Stimulated activated CD8-positive, alpha-beta memory T cell treated with anti-CD3 and anti-CD28 coated beads, Interleukin-4, amount 100 ng/mL, for 1 hour (primary cell): ENCODE data around the gene C20orf96.
"Not testable (repeated sequence)": the region's sequence is repeated elsewhere in the genome, so short reads cannot be mapped to it uniquely, and the experiment has no call there.

ENCODE experiments used
- DNase-seq, 2 donors: peaks; one replicate each; pipeline ENCODE4 v3.0.0-alpha.2; 2020; ENCODE audit warnings: low read depth in 2 of 2, low spot score in 1 of 2

C20orf96 gene

DNA sequence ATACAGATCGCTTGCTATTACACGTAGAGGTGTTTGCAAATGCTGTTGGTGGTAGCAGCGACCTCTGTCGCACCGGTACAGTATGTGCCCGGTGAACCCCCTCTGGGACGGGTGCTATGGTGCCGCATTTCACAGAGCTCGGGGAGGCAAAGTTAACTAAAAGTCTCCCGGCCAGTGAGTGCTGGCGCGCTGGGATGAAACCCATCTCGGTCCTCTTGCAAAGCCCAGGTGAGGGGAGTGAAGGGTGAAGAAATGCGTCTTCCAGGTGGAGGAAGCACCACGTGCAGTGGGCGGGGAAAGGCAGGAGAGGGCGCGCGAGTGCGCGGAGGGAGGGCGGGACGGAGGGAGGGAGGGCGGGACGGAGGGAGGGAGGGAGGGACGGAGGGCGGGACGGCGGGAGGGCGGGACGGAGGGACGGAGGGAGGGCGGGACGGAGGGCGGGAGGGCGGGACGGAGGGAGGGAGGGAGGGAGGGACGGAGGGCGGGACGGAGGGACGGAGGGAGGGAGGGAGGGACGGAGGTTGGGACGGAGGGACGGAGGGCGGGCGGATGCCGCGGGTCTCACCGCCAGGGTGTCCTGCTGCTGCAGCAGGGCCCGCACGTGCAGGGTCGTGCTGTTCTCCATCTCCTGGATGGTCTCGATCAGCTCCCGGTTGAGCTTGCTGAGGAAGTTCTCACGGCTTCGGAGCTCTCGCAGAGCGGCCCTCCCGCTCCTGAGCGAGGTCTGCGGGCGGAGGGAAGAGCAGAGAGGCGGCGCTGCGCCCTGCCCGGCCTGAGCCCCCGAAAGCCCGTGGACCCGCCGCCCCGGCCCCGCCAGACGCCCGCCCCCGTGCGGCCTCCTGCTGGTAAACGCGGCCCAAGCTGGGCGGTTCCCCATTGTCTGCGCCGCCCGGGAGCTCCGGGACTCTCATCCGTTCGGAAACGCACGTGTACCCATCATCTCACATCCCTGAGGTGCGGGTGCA lies 11.7 kb downstream of the C20orf96 start:
- DNase-seq: no peak

DNA sequence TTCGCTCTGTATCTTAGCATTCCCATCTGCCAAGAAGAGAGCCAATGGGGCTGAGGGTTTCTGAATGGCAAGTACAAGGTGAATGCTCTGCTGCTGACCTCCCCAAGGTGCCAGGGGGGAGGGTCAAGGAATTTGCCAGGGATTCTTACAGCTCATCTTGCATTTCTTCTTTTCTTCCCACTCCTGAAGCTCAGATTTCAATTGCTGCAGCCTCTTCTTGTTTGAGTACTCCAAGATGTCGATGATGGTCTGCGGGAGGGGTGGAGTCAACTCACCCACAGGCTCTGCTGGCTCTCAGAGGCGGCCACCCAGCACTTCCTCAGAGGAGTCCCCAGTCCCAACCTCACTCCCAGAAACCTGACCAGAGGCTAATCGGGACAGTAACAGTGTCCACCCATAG lies 12.4 kb downstream of the C20orf96 start:
- DNase-seq: no peak

DNA sequence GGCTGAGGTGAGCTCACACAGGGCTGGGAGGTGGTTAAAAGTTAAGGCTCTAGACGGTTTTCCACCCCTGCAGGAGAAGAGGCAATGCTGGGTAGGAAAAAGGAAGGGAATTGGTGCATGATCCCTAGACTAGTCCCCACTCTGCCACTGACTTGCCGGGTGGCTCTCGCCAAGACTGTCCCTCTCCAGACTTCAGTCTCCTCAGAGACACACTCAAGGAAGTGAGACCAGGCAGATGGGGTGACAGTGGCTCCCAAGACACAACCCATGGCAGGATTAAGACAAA lies 13.1 kb downstream of the C20orf96 start:
- no peak for DNase-seq

DNA sequence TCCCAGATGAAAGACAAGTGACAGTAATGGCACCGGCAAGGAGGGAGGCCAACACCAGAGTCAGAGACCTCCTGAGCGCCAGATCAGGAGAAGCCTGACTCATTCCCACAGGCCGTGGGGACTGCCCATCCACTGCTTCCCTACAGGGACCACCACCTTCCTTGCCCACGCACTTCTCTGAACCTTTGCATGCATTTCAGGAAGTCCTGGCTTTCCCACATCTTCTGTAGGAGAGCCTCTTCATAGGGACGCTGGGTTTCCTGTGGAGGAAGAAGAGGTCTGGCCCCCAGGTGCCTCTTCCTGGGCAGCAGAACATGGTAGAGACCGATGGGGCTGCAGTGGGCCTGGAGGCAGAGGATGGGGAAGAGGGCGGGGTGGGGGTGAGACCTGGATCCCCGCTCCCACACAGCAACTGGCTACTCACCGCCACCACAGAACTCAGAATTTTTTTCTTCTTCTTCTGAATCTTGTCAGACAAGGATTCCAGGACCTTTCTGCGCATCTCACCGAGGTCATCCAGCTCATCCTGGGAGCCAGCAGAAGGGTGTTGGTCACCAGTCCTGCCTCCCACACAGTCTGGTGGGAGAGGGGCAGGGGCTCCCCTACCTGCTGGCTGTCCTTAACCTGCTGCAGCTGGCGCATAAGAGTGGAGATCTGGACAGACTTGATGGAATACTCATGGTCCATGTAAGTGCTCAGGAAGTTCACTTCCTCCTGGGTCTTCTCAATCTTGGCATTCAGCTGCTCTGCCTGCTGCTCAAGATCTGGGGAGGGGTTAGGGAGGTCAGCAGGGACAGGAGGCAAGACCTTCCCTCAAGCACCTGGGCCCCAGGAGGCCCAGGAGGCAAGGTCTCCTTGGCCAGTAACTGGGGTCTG lies 13.7 kb downstream of the C20orf96 start:
- no peak for DNase-seq

DNA sequence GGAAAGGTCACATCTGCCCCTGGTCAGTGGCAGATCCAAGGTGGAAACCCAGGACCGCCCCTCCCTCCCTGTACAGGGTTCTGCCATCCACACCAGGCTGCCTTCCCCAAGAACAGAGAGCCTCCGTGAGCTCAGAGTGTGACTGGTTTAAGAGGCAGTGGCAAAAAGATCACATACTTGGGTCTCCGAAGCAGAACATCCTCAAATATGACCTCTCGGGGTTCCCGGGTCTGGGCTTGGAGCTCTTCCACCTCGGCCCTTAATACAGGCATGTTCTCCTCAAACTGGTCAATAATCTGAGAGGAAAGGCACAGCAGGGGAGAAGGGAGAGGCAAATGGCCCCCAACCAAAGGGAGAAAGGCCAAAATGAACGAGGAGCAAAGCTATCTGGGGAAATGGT lies 14.8 kb downstream of the C20orf96 start:
- no peak for DNase-seq

DNA sequence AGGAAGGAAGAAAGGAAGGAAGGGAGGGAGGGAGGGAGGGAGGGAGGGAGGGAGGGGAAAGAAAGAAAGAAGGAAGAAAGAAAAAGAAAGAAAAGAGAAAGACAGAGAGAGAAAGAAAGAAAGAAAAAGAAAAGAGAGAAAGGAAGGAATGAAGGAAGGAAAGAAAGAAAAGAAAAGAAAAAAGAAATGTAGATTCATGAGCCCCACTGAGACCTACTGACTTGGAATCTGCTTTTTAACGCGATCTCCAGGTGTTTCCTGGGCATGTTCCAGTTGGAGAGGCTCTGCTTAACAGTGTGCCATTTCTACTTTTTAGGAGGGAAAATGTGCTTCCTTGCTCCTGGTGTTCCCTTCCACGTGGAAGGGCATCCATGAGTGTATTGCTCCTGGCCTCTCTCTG lies 16.7 kb downstream of the C20orf96 start:
- DNase-seq: no peak

DNA sequence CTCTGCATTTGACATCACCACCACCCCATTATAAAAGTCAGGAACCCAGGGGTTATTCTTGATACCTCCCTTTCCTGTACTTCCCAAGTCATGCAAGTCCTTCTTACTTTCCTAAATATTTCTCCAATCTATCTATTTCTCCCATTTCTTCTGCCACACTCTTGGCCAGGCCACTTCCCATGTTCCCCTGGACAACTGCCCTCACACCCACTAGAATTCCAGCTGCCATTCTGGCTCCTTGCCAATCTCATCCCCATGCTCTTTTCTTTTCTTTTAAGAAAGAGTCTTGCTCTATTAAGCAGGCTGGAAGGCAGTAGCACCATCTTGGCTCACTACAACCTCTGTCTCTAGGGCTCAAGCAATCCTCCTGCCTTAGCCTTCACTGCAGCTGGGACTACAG lies 17.8 kb downstream of the C20orf96 start:
- DNase-seq: no peak

DNA sequence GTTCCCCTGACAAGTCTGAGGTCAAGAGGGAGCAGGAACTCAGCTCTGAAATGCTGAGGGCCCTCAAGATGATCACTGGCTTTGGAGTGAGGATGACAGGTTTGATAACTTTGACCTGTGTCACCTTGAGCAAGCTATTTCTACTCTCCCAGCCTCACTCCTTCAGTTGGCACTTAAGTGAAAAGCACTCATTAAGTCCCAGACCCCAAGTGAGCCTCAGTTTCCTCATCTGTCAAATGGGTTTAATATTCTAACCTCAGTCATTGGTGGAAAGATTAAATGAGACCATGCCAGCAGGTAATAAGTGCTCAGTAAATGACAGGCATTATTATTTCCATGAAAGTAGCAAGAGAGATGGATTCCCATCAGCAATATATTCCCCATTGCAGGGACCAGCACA lies 19.0 kb downstream of the C20orf96 start:
- DNase-seq: no peak

DNA sequence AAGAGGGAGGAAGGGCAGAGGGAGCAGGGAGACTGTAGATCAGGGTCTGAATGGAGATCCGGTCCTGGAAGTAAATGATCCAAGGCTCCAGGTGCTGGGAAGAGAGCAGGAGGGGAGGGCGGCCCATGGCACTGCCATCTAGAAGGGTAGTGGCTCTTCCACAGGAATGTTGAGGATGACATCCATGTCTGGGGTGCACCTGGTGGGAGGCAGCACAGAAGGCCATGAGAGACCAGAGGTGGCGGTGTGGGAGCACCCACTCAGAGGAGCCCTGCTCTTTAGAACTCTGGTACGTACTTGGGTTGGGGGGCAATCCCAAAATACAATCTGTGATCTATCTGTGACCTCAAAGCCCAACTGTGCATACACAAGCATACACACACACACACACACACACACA lies 19.5 kb downstream of the C20orf96 start:
- DNase-seq: no peak

DNA sequence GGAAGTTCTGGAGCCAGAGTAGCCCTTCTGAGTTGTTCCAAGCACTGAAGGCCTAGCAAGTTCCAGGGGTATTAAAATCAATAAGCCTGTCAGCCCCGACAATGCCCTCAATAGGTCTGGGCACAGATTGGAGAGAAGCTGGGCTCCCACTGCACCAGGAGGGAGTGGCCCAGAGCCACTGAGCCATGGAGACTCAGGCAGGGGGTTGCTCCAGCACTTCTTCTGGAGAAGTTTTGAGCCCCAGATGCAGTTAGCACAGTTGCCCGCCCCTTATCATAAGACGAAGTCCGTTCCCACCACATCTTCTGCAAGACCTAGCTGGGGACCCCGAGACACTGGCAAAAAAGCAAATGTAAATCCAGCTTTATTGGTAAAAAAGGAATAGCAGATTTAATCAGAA lies 20.0 kb downstream of the C20orf96 start:
- DNase-seq: no peak

DNA sequence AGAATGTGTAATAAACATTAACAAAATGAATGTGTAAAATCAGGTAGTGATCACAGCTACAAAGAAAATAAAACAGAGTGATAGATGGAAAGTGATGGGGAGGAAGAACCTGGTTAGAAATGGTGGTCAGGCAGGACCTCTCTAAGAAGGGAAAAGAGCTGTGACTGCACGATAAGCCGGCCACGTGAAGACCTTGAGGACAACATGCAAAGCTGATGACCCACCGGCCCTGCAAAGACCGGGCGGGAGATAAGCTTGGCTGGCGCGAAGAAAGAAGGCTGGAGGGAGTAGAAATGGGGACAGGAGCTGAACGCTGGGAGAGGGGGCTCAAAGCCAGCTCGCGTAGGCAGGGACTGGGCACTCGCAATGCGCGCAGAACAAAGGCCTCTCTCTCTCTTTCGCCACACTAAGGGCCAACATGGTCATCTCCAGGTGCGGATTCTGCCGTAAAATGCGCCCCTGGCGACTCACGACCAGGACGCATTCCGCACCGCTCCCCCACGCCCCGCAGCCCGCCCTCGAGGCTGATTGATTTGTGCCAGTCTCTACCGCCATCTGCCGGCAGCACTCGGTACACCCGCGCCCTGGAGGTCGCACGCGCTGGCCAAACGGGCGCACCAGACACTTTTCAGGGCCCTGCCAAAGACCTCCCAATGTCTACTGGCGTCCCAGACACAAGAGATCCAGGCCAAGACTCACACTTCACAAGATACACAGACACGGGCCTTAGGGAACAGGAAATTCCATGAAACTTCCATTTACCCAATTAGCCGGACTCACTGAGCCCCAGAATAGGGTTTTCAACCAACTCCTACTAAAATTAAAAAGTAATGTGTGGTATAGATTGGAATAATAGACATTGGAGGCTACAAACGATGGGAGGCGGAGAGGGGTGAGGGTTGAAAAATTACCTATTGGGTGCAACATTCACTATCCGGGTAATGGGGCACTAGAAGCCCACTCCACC lies 23.7 kb downstream of the C20orf96 start:
- DNase-seq: peak; percentile 73 to 78

DNA sequence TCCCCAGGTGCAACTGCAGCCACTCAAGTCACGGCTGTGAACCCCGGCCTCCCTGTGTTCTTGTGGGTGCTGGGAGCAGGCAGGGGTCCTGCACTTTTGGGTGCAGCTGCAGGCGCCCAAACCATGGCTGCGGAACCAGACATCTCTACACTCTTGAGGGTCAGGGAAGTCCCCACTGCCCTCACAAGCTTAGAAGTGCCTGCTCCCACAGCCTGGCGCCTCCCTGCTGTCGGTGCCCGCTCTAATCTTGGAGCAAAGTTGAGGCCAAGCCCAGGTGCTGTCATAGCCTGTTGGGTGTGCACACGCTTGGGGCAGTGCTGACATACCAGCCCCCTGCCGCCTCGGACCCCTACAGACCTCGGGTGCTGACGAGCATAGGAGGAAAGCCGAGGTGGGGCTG lies 26.8 kb downstream of the C20orf96 start:
- DNase-seq: no peak

DNA sequence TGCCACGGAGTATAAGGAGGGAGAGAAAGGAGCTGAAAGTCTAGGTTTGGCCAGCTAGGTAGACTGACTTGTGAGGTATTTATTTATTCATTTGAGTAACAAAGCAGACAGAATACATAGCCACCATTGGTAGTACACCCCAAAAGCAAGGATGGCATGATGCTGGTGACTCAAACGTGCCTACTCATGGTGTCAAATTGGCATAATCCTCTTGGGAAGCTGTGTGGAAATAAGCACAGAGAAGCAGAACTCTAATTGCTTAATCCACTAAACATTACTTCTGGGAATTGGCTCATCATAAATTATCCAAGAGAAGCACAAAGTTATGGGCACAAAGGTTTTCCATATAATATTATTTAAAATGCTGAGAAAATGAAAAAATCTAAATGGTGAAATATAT lies 30.6 kb downstream of the C20orf96 start:
- no peak for DNase-seq

DNA sequence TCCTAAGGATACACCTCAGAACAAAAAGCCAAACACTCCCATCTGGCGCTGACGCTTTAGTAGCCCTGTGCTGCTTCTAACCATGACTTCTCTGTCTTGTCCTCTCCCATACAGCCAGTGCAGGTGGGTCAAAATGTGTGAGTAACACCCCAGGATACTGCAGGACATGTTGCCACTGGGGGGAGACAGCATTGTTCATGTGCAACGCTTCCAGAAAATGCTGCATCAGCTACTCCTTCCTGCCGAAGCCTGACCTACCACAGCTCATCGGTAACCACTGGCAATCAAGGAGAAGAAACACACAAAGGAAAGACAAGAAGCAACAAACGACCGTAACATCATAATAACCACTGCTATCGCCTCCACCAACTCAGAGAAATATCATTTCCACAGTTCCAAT lies 31.6 kb downstream of the C20orf96 start:
- no peak for DNase-seq

DNA sequence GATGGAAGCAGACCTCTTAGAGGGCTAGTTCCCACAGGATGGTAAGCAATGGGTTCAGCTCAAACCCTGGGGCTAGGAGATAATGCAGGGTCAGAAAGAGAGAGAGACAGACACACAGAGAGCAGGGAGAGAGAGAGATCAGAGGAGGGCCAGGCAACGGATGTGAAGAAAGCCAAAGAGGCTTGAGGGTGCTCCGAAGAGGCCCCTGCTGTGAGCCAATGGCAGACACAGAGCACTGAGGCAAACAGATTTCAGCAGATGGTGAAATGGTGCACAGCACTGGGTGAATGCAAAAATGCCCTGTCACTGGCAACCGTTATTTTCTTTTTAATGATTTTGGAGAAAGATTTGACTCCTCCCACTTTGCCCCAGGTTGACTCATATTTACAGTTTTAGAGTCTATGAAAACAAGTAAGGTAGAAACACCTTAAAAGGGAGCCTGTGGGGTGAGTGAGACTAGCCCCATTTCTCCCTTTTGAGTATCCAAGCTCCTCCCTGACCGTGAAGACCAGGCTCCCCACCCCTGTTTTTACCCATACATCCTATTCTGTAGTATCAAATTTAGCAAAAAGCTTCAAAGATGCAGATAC lies 32.2 kb downstream of the C20orf96 start:
- no peak for DNase-seq

DNA sequence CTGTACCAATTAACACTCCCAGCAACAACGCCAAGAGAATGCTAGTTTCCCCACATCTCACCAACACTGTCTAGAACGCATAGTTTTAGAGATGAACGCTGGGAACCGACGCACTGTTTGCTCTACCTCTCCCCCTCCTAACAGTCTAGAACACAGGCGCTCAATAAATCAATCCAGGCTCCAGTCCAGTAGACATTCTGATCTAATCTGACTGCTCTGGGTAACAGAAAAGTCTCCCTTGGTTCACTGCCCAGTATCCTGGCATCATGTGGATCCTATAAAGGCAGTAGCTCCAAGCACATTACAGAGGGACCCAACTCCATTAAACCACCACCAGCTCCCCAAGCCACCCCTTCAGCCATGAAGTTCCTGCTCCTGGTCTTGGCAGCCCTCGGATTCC lies 33.1 kb downstream of the C20orf96 start, which contains the start of gene DEFB132:
DEFB132 (plus strand) TSS at position 306 of the 400 bp plus-strand sequence; CDS start at position 361, 55 bp downstream.
- no peak for DNase-seq

DNA sequence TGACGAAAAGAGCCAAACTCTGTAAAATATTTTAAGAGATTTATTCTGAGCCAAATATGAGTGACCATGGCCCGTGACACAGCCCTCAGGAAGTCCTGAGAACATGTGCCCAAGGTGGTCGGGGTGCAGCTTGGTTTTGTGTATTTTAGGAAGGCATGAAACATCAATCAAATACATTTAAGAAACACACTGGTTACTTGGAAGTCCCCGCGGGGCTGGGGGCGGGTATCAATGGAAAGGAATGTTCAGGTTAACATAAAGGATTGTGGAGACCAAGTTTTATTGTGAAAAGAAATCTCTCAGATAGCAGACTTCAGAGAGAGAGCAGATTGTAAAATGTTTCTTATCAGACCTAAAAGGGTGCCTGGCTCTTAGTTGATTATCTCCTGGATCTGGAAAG lies 37.1 kb downstream of the C20orf96 start:
- not testable (repeated sequence) for DNase-seq

DNA sequence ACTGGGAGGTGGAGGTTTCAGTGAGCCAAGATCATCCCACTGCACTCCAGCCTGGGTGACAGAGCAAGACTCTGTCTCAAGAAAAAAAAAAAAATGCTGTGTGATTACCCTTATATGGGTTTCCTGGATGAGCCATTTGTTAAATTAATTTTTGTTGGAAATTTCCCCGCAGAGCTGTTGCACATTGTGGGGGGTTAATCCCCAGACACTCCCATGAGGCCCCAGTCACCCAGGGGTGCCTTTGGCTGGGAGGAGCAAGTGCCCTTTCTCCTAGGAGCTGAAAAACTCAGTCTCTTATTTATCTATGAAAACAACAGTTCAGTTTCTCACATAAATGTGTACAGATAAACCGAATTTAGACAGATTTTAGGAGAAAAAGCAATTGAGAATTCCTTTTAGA lies 37.7 kb downstream of the C20orf96 start:
- no peak for DNase-seq

DNA sequence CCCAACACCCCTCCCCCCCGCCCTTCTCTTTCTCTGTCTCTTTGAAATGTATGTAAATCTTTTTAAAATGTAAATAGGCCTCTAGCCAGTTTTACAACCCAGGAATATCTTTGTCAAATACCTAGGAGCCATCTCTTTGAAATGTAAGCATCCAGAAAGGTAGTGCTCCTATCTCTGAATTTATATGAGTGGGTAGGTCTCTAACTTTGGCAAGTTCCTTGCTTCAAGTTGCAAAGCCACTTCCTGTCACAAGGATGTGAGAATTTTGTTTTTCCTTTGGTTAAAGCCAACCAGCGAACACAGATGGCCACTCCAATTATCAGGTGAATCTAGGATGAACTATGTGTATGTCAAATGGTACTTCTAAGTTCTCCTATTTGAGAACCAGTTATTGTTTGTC lies 39.2 kb downstream of the C20orf96 start:
- DNase-seq: no peak

DNA sequence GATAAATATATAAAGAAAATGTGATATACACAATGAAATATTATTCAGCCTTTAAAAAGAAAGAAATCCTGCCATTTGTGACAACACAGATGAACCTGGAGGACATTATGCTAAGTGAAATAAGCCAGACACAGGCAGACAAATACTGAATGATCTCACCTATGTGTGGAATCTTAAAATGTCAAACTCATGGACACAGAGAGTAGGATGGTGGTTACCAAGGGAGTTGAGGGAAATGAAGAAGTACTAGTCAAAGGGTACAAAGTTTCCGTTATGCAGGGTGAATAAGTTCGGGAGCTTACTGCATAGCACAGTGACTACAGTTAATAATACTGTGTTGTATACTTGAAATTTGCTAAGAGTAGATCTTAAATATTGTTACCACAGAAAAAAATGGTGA lies 47.6 kb downstream of the C20orf96 start:
- no peak for DNase-seq

DNA sequence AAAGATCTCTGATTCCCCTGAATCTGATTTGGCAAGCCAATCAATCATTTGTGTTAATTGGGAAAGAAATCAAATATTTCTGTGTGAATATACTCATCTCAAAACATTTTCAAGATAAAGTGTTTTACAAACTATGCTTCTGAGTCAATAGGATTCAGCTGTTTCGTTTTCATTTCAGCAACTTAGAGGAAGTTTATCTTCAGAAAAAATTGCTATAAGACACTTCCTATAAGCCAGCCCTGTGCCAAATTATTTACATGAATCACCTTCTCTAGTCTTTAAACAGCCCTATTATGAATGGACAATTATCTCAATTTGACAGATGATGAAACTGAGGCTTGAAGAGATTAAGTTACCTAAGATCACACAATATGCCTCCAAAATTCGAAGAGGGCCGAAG lies 52.6 kb downstream of the C20orf96 start:
- no peak for DNase-seq
